Neuron (in vitro differentiated cells): Measurements from ENCODE around the gene PPIL4.

ENCODE experiments used
- H2AFZ ChIP-seq: one replicate; pipeline ENCODE4 v1.6.1; 2013; ENCODE audit warnings: low read depth, mild to moderate bottlenecking, inconsistent platforms, low read length, moderate library complexity
- H3K27me3 ChIP-seq: one replicate; pipeline ENCODE4 v1.6.1; 2013; ENCODE audit warnings: low read length; ENCODE audit not compliant: insufficient read depth
- H3K36me3 ChIP-seq: one replicate; pipeline ENCODE4 v1.6.1; 2013; ENCODE audit warnings: low read length; ENCODE audit not compliant: insufficient read depth
- H3K4me1 ChIP-seq: one replicate; pipeline ENCODE4 v1.6.1; 2013; ENCODE audit warnings: low read length; ENCODE audit not compliant: insufficient read depth
- H3K4me3 ChIP-seq: 2 replicates; pipeline ENCODE4 v1.5.1; 2013; ENCODE audit warnings: mild to moderate bottlenecking, low read length, moderate library complexity
- H3K9me3 ChIP-seq: one replicate; pipeline ENCODE4 v1.6.1; 2013; ENCODE audit warnings: low read length

The PPIL4 gene

GRCh38 chr6:149457316-149457884 lies 88.4 kb downstream of the PPIL4 start:
- Histone ChIP-seq H2AFZ (no peak overlapping the region), H3K4me1 (no peaks in the 10 kb centered on the region), H3K36me3 (no peaks in the 10 kb centered on the region), H3K9me3 (no peaks in the 10 kb centered on the region), H3K4me3 (no peak overlapping the region), H3K27me3 (no peaks in the 10 kb centered on the region)

GRCh38 chr6:149456311-149457021 lies 89.4 kb downstream of the PPIL4 start:
- no peak overlapping the region for H3K4me3 ChIP-seq
- no peaks in the 10 kb centered on the region for H3K27me3 ChIP-seq
- H3K4me1 ChIP-seq = no peaks in the 10 kb centered on the region
- no peaks in the 10 kb centered on the region for H3K36me3 ChIP-seq
- no peak overlapping the region for H2AFZ ChIP-seq
- no peaks in the 10 kb centered on the region for H3K9me3 ChIP-seq

- no peaks in the 10 kb centered on the region for H3K4me1 ChIP-seq
- no peak overlapping the region for H2AFZ ChIP-seq
- H3K9me3 ChIP-seq = no peaks in the 10 kb centered on the region
- no peaks in the 10 kb centered on the region for H3K36me3 ChIP-seq
- H3K4me3 ChIP-seq = no peak overlapping the region
- peaks cover 3% of the 10 kb centered on the region for H3K27me3 ChIP-seq
Measured at GRCh38 chr6:149455031-149455732, 90.7 kb downstream of the PPIL4 start.
